Duodenal mucosa (tissue), 2 donors: ENCODE data around the gene PPP4R3A.

Experiments
- H3K27ac ChIP-seq: one replicate; pipeline ENCODE4 v1.7.0; 2013; ENCODE audit warnings: low read depth, low read length
- H3K27me3 ChIP-seq, 2 donors: one replicate each; pipeline ENCODE4 v1.7.0; 2013; ENCODE audit warnings: low read length in 2 of 2, control low read depth in 1 of 2; ENCODE audit not compliant: insufficient read depth in 2 of 2, control insufficient read depth in 1 of 2
- H3K36me3 ChIP-seq, 2 donors: one replicate each; pipeline ENCODE4 v1.7.0; 2013; ENCODE audit warnings: low read length in 2 of 2, control low read depth in 1 of 2; ENCODE audit not compliant: insufficient read depth in 2 of 2, control insufficient read depth in 1 of 2
- H3K4me1 ChIP-seq, 2 donors: one replicate each; pipeline ENCODE4 v1.7.0; 2013; ENCODE audit warnings: low read length in 2 of 2, control low read depth in 1 of 2; ENCODE audit not compliant: insufficient read depth in 2 of 2, control insufficient read depth in 1 of 2
- H3K4me3 ChIP-seq, 2 donors: one replicate each; pipeline ENCODE4 v1.7.0; 2013; ENCODE audit warnings: low read length in 2 of 2, low read depth in 1 of 2
- H3K9ac ChIP-seq, 2 donors: one replicate each; pipeline ENCODE4 v1.7.0; 2013; ENCODE audit warnings: low read length in 2 of 2, low read depth in 1 of 2
- H3K9me3 ChIP-seq, 2 donors: one replicate each; pipeline ENCODE4 v1.7.0; 2013; ENCODE audit warnings: low read length in 2 of 2, control low read depth in 1 of 2; ENCODE audit not compliant: control insufficient read depth in 1 of 2

The PPP4R3A gene

DNA sequence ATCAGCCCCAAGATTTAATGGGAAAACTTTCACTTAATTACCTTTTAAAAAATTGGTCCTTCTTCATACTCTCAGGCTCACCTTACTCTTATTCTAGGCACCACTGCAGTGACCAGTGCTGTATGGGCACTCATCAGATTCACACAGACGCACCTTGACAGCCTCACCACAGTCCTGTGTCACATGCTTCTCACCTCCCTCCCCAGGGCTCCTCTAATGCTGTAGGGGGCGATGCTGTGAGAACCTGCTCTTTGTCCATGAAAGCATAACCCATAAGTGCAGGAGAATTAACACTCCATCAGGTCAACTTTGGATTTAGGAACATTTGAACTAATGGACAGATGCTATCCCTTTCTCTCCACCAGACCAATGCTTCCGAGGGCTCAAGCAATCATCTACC lies 13.9 kb upstream of the PPP4R3A start:
- Histone ChIP-seq H3K27ac (no peak overlapping the region), H3K9me3 (peaks cover 0 to 6% of the 10 kb centered on the region in 2 donors), H3K9ac (no peak overlapping the region), H3K4me3 (no peak overlapping the region), H3K27me3 (no peaks in the 10 kb centered on the region), H3K36me3 (no peaks in the 10 kb centered on the region), H3K4me1 (no peaks in the 10 kb centered on the region)

DNA sequence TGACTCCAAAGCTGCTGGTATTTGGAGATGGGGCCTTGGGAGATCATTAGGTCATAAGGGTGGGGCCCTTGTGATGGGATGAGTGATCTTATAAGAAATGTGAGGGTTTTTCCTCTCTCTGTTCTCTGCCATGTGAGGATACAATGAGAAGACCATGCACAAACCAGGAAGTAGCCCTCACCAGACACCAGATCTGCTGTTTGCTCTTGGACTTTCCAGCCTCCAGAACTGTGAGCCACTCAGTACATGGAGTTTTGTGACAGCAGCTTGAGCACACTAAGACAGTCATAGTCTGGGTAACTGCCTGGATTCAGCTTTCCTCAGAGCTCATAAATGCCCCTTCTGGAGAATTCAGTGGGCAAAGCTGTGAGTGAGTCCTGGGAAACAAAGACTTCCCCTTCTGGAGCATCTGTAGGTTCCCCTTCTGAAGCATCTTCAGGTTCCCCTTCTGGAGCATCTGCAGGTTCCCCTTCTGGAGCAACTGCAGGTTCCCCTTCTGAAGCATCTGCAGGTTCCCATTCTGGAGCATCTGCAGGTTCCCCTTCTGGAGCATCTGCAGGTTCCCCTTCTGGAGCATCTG lies 11.0 kb upstream of the PPP4R3A start:
- Histone ChIP-seq H3K9ac (no peak overlapping the region), H3K4me1 (no peaks in the 10 kb centered on the region), H3K9me3 (peaks cover 0 to 6% of the 10 kb centered on the region in 2 donors), H3K36me3 (no peaks in the 10 kb centered on the region), H3K27me3 (no peaks in the 10 kb centered on the region), H3K27ac (no peak overlapping the region), H3K4me3 (no peak overlapping the region)

DNA sequence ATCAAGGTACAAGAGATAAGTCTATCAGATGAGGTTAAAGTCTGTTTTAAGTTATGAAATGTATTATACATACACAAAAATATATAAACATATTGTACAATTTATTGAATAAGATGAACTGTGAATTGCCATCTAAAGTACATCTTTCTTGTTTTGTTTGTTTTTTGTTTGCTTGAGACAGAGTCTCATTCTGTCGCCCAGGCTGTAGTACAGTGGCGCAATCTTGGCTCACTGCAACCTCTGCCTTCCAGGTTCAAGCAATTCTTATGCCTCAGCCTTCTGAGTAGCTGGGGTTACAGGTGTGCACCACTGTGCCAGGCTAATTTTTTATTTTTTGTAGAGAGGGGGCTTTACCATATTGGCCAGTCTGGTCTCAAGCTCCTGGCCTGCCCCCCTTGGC lies 10.0 kb upstream of the PPP4R3A start:
- H3K4me1 ChIP-seq: no peaks in the 10 kb centered on the region
- H3K27me3 ChIP-seq: no peaks in the 10 kb centered on the region
- H3K4me3 ChIP-seq: no peak overlapping the region
- no peak overlapping the region for H3K9ac ChIP-seq
- no peak overlapping the region for H3K27ac ChIP-seq
- H3K36me3 ChIP-seq: no peaks in the 10 kb centered on the region
- peaks cover 0 to 6% of the 10 kb centered on the region in 2 donors for H3K9me3 ChIP-seq

DNA sequence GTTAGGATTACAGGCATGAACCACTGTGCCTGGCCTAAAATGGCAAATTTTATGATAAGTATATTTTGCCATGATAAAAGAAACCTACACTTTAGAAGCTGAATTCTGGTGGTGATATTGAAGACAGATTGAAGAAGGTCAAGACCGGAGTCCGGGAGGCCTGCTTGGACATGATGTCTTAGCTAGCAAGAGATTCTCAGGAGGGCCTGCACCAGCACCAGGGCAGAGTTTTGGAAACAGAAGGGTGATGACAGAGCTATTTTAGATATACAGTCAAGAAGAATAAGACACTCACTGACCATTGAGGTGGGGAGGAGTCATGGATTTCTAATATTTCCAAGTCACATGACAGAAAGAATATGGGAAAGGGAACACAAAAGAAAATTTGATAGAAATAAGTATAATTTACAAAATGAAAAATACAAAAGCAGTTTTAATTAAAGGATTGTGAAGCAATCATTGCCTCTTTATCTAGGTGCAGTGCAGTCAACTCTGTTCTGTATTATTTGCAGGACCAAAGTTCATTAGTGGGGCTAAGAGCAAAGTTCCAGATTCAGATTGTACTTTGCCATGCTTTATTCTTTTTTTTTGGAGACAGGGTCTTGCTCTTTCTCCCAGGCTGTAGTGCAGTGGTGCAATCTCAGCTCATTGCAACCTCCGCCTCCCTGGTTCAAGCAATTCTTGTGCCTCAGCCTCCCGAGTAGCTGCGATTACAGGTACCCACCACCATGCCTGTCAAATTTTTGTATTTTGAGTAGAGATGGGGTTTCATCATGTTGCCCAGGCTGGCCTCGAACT lies 9.3 kb upstream of the PPP4R3A start:
- H3K27ac ChIP-seq: no peak overlapping the region
- H3K9me3 ChIP-seq: peaks cover 0 to 6% of the 10 kb centered on the region in 2 donors
- H3K36me3 ChIP-seq: no peaks in the 10 kb centered on the region
- no peak overlapping the region for H3K4me3 ChIP-seq
- no peaks in the 10 kb centered on the region for H3K27me3 ChIP-seq
- H3K4me1 ChIP-seq: no peaks in the 10 kb centered on the region
- H3K9ac ChIP-seq: no peak overlapping the region

DNA sequence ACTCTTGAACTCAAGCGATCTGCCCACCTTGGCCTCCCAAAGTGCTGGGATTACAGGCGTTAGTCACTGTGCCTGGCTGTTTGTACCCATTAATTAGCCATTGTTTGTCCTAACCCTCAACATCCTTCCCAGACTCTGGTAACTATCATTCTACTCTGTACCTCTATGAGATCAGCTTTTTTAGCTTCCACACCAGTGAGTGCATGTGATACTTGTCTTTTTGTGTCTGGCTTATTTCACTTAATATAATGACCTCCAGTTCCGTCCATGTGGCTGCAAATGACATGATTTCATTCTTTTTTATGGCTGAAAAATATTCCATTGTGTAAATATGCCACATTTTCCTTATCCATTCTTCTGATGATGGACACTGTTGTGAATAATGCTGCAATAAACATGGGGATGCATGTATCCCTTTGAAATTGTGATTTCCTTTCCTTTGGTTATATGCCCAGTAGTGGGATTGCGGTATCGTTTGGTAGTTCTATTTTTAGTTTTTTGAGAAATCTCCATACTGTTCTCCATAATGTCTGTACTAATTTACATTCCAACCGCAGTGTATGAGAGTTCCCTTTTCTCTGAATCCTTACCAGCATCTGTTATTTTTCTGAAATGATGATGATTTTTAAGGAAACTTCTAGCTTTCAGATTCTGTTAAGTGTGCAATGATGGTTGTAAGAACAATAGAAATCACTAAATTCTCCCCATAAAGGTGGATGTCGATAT lies 6.7 kb upstream of the PPP4R3A start:
- no peak overlapping the region for H3K4me3 ChIP-seq
- H3K27ac ChIP-seq: no peak overlapping the region
- no peaks in the 10 kb centered on the region for H3K4me1 ChIP-seq
- no peaks in the 10 kb centered on the region for H3K36me3 ChIP-seq
- H3K9ac ChIP-seq: no peak overlapping the region
- peaks cover 0 to 6% of the 10 kb centered on the region in 2 donors for H3K9me3 ChIP-seq
- no peaks in the 10 kb centered on the region for H3K27me3 ChIP-seq

DNA sequence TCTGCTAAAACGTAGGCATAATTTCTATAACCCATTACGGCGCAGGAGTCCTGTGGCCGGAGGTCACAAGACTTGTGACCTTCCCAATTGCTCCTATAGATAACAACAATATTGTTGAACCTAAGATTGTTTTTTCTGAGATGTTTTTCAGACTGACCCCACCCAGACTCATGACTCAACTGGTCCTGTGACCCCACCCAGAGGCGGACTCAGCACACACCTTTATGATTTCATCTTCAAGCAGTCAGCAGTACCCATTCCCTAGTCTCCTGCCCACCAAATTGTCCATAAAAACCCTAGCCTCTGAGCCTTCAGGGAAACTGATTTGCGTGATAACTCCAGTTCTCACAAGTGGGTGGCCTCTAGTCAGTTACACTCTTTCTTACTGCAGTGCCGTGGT lies 5.9 kb upstream of the PPP4R3A start:
- Histone ChIP-seq H3K27me3 (no peaks in the 10 kb centered on the region), H3K27ac (no peak overlapping the region), H3K36me3 (no peaks in the 10 kb centered on the region), H3K4me3 (no peak overlapping the region), H3K9me3 (peaks cover 0 to 2% of the 10 kb centered on the region in 2 donors), H3K9ac (no peak overlapping the region), H3K4me1 (peaks cover 0 to 2% of the 10 kb centered on the region in 2 donors)

DNA sequence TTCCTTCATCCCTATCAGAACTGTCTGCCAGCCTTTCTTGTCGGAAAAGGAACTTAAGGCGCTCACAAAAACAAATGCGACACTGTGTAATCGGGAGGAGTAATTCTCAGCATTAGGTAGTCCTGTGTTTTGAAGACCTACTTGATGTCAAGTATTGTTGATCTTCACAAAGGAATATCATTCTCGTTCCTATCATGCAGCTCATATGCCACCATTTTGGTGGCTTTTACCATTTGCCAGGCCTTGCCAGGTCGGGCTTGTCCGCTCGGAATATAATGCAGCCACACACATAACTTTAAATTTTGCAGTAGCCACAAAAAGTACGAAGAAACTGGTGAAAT lies 903 bp upstream of the PPP4R3A start:
- H3K27me3 ChIP-seq: no peaks in the 10 kb centered on the region
- H3K9me3 ChIP-seq: no peaks in the 10 kb centered on the region
- peak overlapping the region; percentile 94 to 97 for H3K4me3 ChIP-seq
- peak overlapping the region; percentile 82 to 87 for H3K9ac ChIP-seq
- peak overlapping the region; percentile 98 for H3K27ac ChIP-seq
- peaks cover 0 to 6% of the 10 kb centered on the region in 2 donors for H3K36me3 ChIP-seq
- H3K4me1 ChIP-seq: peaks cover 0 to 20% of the 10 kb centered on the region in 2 donors

DNA sequence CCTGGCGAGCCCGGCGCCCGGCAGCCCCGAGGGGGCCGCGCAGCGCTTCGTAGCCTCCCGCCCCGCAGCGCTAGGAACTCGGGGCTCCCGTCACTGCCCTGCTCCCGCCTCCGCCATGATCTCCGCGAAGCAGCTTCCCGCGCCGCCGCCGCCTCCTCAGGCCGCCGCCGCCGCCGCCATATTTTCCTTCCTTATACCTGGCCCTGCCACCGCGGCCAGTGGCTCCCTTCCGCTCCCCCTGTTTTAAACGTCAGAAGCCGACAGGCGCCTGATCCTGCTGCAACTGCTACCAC lies 286 bp downstream of the PPP4R3A start:
- peak overlapping the region; percentile 82 to 87 for H3K9ac ChIP-seq
- H3K4me1 ChIP-seq: peaks cover 0 to 20% of the 10 kb centered on the region in 2 donors
- no peaks in the 10 kb centered on the region for H3K27me3 ChIP-seq
- peak overlapping the region; percentile 98 for H3K27ac ChIP-seq
- peak overlapping the region; percentile 94 to 97 for H3K4me3 ChIP-seq
- peaks cover 0 to 8% of the 10 kb centered on the region in 2 donors for H3K36me3 ChIP-seq
- no peaks in the 10 kb centered on the region for H3K9me3 ChIP-seq

DNA sequence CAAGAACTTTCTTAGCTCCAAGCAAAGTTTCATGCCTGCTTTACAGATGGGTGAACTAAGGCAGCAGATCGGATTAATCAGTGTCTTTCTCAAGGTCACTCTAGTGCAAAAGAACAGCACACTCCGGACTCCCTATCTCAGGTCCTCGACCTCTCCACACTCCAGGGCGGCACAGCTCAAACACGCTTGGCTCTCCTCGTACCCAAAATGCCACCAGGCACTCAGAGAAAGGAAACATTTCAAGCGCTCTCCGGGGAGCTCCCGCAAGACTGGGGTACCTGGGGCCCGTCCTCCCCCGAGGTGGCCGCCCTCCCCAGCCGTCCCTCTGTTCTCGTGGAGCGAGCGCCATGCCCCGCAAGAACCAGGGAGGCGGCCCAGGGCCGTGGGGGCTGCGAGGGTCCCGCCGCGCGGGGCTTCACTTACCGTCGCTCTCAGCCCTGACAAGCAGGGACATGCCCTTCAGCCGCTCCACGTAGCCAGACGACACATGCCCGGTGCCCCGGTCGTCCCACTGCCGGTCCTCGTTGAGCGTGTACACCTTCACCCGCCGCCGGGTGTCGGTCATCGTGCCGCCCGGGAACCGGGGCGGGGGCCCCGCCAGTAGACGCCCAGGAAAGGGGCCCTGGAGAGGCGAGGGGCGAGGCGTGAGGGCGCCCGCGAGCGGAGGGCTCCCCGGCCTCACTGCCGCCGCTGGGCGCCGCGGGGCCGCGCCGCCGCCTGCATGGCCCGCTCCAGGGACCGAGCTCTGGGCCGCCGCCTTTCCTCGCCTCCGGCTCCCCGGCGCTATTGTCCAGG lies 830 bp downstream of the PPP4R3A start:
- Histone ChIP-seq H3K27ac (peak overlapping the region; percentile 98), H3K27me3 (no peaks in the 10 kb centered on the region), H3K36me3 (peaks cover 0 to 14% of the 10 kb centered on the region in 2 donors), H3K9me3 (no peaks in the 10 kb centered on the region), H3K4me3 (peak overlapping the region; percentile 94 to 97), H3K4me1 (peaks cover 0 to 20% of the 10 kb centered on the region in 2 donors), H3K9ac (peak overlapping the region; percentile 82 to 87)
